Epithelial cell of proximal tubule (primary cell): ENCODE measurements around the gene DDX31. TPM values are rescaled to one million over a fixed set of nuclear protein-coding genes. Genes with fewer than 3 reads are reported as not detected.

Experiments
- DNase-seq: peaks from one replicate; pipeline ENCODE4 v3.0.0-alpha.2; 2011; ENCODE audit warnings: low read depth
- H3K4me3 ChIP-seq: 2 replicates; pipeline ENCODE4 v1.5.1; 2011; ENCODE audit warnings: low read depth, mild to moderate bottlenecking, low read length
- CTCF ChIP-seq: conservative IDR thresholded peaks from 2 replicates; pipeline ENCODE4 v1.5.1; 2012; ENCODE audit warnings: low read depth, mild to moderate bottlenecking, low read length
- total RNA-seq: library from RNA; depleted of rRNA; stranded (reverse); fragments of >200 nt; gene quantifications from 2 replicates; pipeline ENCODE4 v1.2.3, GENCODE V29; 2015

DDX31 gene
- total RNA-seq, 1 donor from 2014 or later = 8.1 TPM

GRCh38 chr9:132708769-132709430 is 39.1 kb upstream of the DDX31 start:
- DNase-seq = no peak
- no peak for TF ChIP-seq CTCF
- H3K4me3 ChIP-seq = no peak overlapping the region

GRCh38 chr9:132708239-132708638 is 38.5 kb upstream of the DDX31 start:
- TF ChIP-seq CTCF = no peak
- no peak overlapping the region for H3K4me3 ChIP-seq
- DNase-seq = no peak

- no peak overlapping the region for H3K4me3 ChIP-seq
- TF ChIP-seq CTCF = no peak
- DNase-seq = no peak
These were observed 33.6 kb upstream of the DDX31 start for GRCh38 chr9:132703336-132703735.

- TF ChIP-seq CTCF = no peak
- no peak overlapping the region for H3K4me3 ChIP-seq
- DNase-seq = no peak
These were observed 32.5 kb upstream of the DDX31 start for GRCh38 chr9:132702254-132702653.

- no peak for DNase-seq
- no peak for TF ChIP-seq CTCF
- no peak overlapping the region for H3K4me3 ChIP-seq
These were observed 30.2 kb upstream of the DDX31 start for GRCh38 chr9:132699956-132700355.

GRCh38 chr9:132698989-132699388 is 29.2 kb upstream of the DDX31 start:
- no peak for DNase-seq
- no peak for TF ChIP-seq CTCF
- H3K4me3 ChIP-seq = no peak overlapping the region

GRCh38 chr9:132697230-132697629 is 27.4 kb upstream of the DDX31 start:
- no peak for TF ChIP-seq CTCF
- no peak overlapping the region for H3K4me3 ChIP-seq
- DNase-seq = no peak
